ENCODE data around the gene BPIFB1.

Gene BPIFB1

GRCh38 chr20:33311011-33311410, 28.0 kb downstream of the BPIFB1 start:
- ChIA-PET CTCF (interaction anchor here (1.0 kb wide), 1 partner anchor 11 kb away, joined by 6 read pairs; no protein-coding TSS in a partner anchor), POLR2A (no interaction called here)
- H3K4me3 ChIP-seq (ENCODE audit: control insufficient read depth in 1 of 7, extremely low read depth in 1 of 7, insufficient read depth in 4 of 7, low read depth in 2 of 7, low read length in 6 of 7), result no peak overlapping the region
- H3K27ac ChIP-seq (ENCODE audit: insufficient read depth in 1 of 2, low read depth in 1 of 2, low read length in 2 of 2, poor library complexity in 1 of 2, severe bottlenecking in 2 of 2), result no peak overlapping the region
- no peaks in the 10 kb centered on the region for H3K27me3 ChIP-seq (replicated peaks in 2 of 5; ENCODE audit: control insufficient read depth in 4 of 5, insufficient read depth in 5 of 5, low read length in 4 of 5)
- no peaks in the 10 kb centered on the region for H3K36me3 ChIP-seq (ENCODE audit: control insufficient read depth in 4 of 4, insufficient read depth in 4 of 4, low read length in 3 of 4)
- 91% methylated on average over 7 of the region's 8 CpGs for WGBS (ENCODE audit: insufficient coverage)
- no peak for DNase-seq
- H3K9me3 ChIP-seq (ENCODE audit: control extremely low read depth in 1 of 5, control insufficient read depth in 4 of 5, insufficient read depth in 2 of 5, low read depth in 1 of 5, low read length in 4 of 5), result no peaks in the 10 kb centered on the region
- no peaks in the 10 kb centered on the region for H3K4me1 ChIP-seq (ENCODE audit: control extremely low read depth in 1 of 4, control insufficient read depth in 4 of 4, insufficient read depth in 4 of 4, low read length in 3 of 4)

DNA sequence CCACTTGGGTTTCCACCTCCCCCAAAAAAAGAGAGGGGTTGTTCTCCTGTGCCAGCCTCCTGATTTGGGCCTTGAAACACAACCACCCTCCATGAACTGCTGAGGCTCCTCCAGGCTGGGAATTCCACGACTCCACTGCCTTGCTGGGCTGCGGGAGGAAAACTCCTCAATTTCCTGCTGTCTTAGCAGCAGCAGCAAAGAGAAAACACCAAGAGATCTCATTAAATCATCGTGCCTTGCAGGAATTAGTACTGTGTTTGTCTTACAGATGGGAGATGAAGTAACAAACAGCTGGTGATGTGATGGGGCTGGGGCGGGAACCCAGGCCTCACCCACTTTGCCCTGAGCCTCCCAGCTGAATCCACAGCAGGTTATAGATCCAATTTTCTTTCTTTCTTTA, 29.0 kb downstream of the BPIFB1 start:
- 88% methylated on average over 3 of the region's 4 CpGs for WGBS (ENCODE audit: insufficient coverage)
- Histone ChIP-seq H3K9me3 (ENCODE audit: control extremely low read depth in 1 of 5, control insufficient read depth in 4 of 5, insufficient read depth in 2 of 5, low read depth in 1 of 5, low read length in 4 of 5) (no peaks in the 10 kb centered on the region), H3K27me3 (replicated peaks in 2 of 5; ENCODE audit: control insufficient read depth in 4 of 5, insufficient read depth in 5 of 5, low read length in 4 of 5) (no peaks in the 10 kb centered on the region), H3K4me1 (ENCODE audit: control extremely low read depth in 1 of 4, control insufficient read depth in 4 of 4, insufficient read depth in 4 of 4, low read length in 3 of 4) (no peaks in the 10 kb centered on the region), H3K27ac (ENCODE audit: insufficient read depth in 1 of 2, low read depth in 1 of 2, low read length in 2 of 2, poor library complexity in 1 of 2, severe bottlenecking in 2 of 2) (no peak overlapping the region), H3K4me3 (ENCODE audit: control insufficient read depth in 1 of 7, extremely low read depth in 1 of 7, insufficient read depth in 4 of 7, low read depth in 2 of 7, low read length in 6 of 7) (no peak overlapping the region), H3K36me3 (ENCODE audit: control insufficient read depth in 4 of 4, insufficient read depth in 4 of 4, low read length in 3 of 4) (no peaks in the 10 kb centered on the region)
- CTCF ChIA-PET, result no interaction called here
- DNase-seq, result no peak
- POLR2A ChIA-PET, result no interaction called here

GRCh38 chr20:33312583-33312982, 29.6 kb downstream of the BPIFB1 start:
- POLR2A ChIA-PET, result no interaction called here
- no peak for DNase-seq
- 93% methylated on average over 11 of the region's 11 CpGs for WGBS (ENCODE audit: insufficient coverage)
- H3K4me3 ChIP-seq (ENCODE audit: control insufficient read depth in 1 of 7, extremely low read depth in 1 of 7, insufficient read depth in 4 of 7, low read depth in 2 of 7, low read length in 6 of 7), result no peak overlapping the region
- H3K27ac ChIP-seq (ENCODE audit: insufficient read depth in 1 of 2, low read depth in 1 of 2, low read length in 2 of 2, poor library complexity in 1 of 2, severe bottlenecking in 2 of 2), result no peak overlapping the region
- no peaks in the 10 kb centered on the region for H3K36me3 ChIP-seq (ENCODE audit: control insufficient read depth in 4 of 4, insufficient read depth in 4 of 4, low read length in 3 of 4)
- CTCF ChIA-PET, result interaction anchor here (1.0 kb wide), 1 partner anchor 9 kb away, joined by 3 read pairs; no protein-coding TSS in a partner anchor
- H3K27me3 ChIP-seq (replicated peaks in 2 of 5; ENCODE audit: control insufficient read depth in 4 of 5, insufficient read depth in 5 of 5, low read length in 4 of 5), result peaks cover 0 to 5% (median 0%) of the 10 kb centered on the region in 5 experiments
- no peaks in the 10 kb centered on the region for H3K9me3 ChIP-seq (ENCODE audit: control extremely low read depth in 1 of 5, control insufficient read depth in 4 of 5, insufficient read depth in 2 of 5, low read depth in 1 of 5, low read length in 4 of 5)
- H3K4me1 ChIP-seq (ENCODE audit: control extremely low read depth in 1 of 4, control insufficient read depth in 4 of 4, insufficient read depth in 4 of 4, low read length in 3 of 4), result no peaks in the 10 kb centered on the region

DNA sequence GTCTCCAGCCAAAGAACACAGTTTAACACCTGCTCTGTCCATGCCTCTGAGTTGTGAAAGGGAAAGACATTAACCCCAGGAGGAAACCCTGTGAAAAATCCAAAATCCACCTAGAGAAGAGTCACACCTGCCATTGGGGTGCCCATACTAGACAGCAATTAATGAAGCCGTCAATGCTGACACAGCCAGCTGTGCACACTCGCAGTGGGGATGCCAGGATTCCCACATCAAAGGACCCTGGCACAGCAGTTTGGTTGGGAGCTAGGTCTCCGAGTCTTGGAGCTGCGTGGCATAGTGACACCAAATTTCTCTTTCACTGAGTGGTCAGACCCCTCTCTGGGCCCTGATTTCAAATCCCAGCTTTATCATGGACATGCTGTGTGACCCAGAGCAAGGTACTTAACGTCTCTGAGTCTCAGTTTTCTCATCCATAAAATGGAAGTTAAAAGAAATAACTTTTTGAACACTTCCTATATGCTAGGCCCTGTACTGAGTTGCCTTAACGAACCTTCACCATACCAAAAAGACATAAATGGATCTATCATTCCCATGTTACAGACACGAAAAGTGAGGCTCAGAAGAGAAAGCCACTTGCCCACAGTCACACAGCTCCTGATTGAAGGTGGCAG, 30.8 kb downstream of the BPIFB1 start:
- H3K4me3 ChIP-seq (ENCODE audit: control insufficient read depth in 1 of 7, extremely low read depth in 1 of 7, insufficient read depth in 4 of 7, low read depth in 2 of 7, low read length in 6 of 7), result no peak overlapping the region
- no peaks in the 10 kb centered on the region for H3K9me3 ChIP-seq (ENCODE audit: control extremely low read depth in 1 of 5, control insufficient read depth in 4 of 5, insufficient read depth in 2 of 5, low read depth in 1 of 5, low read length in 4 of 5)
- WGBS (ENCODE audit: insufficient coverage), result 88% methylated on average over 6 of the region's 7 CpGs
- POLR2A ChIA-PET, result no interaction called here
- H3K4me1 ChIP-seq (ENCODE audit: control extremely low read depth in 1 of 4, control insufficient read depth in 4 of 4, insufficient read depth in 4 of 4, low read length in 3 of 4), result no peaks in the 10 kb centered on the region
- no peaks in the 10 kb centered on the region for H3K36me3 ChIP-seq (ENCODE audit: control insufficient read depth in 4 of 4, insufficient read depth in 4 of 4, low read length in 3 of 4)
- CTCF ChIA-PET, result interaction anchor here (1.4 kb wide), 1 partner anchor 29 kb away, joined by 3 read pairs; no protein-coding TSS in a partner anchor
- H3K27ac ChIP-seq (ENCODE audit: insufficient read depth in 1 of 2, low read depth in 1 of 2, low read length in 2 of 2, poor library complexity in 1 of 2, severe bottlenecking in 2 of 2), result no peak overlapping the region
- peaks cover 0 to 9% (median 1%) of the 10 kb centered on the region in 5 experiments for H3K27me3 ChIP-seq (replicated peaks in 2 of 5; ENCODE audit: control insufficient read depth in 4 of 5, insufficient read depth in 5 of 5, low read length in 4 of 5)
- no peak for DNase-seq

DNA sequence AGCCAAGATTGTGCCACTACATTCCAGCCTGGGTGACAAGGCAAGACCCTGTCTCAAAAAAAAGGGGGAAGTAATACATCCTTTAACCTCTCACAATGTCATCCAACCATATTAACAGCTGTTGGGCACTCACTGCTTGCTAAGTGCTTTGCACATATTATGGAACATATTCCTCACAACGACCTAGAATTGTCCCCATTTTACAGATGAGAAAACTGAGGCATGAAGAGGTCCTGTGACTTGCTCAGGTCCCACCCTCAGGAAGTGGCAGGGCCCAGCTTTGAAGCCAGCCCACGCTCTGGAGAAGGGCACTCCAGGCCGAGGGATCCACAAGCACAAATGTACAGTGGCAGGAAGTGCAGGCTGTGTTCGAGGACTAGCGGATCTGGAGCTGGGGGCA, 33.3 kb downstream of the BPIFB1 start:
- WGBS (ENCODE audit: insufficient coverage), result 87% methylated on average over 4 of the region's 5 CpGs
- CTCF ChIA-PET, result no interaction called here
- DNase-seq, result no peak
- POLR2A ChIA-PET, result no interaction called here
- Histone ChIP-seq H3K27ac (ENCODE audit: insufficient read depth in 1 of 2, low read depth in 1 of 2, low read length in 2 of 2, poor library complexity in 1 of 2, severe bottlenecking in 2 of 2) (no peak overlapping the region), H3K4me1 (ENCODE audit: control extremely low read depth in 1 of 4, control insufficient read depth in 4 of 4, insufficient read depth in 4 of 4, low read length in 3 of 4) (no peaks in the 10 kb centered on the region), H3K9me3 (ENCODE audit: control extremely low read depth in 1 of 5, control insufficient read depth in 4 of 5, insufficient read depth in 2 of 5, low read depth in 1 of 5, low read length in 4 of 5) (no peaks in the 10 kb centered on the region), H3K27me3 (replicated peaks in 2 of 5; ENCODE audit: control insufficient read depth in 4 of 5, insufficient read depth in 5 of 5, low read length in 4 of 5) (peaks cover 0 to 15% (median 5%) of the 10 kb centered on the region in 5 experiments), H3K4me3 (ENCODE audit: control insufficient read depth in 1 of 7, extremely low read depth in 1 of 7, insufficient read depth in 4 of 7, low read depth in 2 of 7, low read length in 6 of 7) (no peak overlapping the region), H3K36me3 (ENCODE audit: control insufficient read depth in 4 of 4, insufficient read depth in 4 of 4, low read length in 3 of 4) (no peaks in the 10 kb centered on the region)

DNA sequence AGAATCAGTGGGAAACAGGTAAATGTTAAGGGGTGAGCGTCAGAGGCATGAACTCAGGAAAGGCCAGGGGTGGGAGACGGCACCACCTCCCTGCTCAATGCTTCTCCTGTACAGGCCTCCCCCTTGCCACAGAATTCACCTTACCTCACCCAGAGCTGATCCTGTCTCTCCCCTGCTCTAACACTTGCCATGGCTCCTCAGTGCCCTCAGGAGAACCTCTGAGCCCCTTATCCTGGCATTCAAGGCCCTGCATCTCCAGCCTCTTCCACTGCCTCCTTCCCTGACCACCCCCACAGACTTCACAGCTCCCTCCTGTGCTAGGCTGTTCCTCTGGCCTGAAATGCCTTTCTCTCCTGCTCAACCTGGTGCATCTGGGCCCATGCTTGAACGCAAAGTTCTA, 33.9 kb downstream of the BPIFB1 start:
- no peaks in the 10 kb centered on the region for H3K36me3 ChIP-seq (ENCODE audit: control insufficient read depth in 4 of 4, insufficient read depth in 4 of 4, low read length in 3 of 4)
- peaks cover 0 to 15% (median 5%) of the 10 kb centered on the region in 5 experiments for H3K27me3 ChIP-seq (replicated peaks in 2 of 5; ENCODE audit: control insufficient read depth in 4 of 5, insufficient read depth in 5 of 5, low read length in 4 of 5)
- ChIA-PET POLR2A (no interaction called here), CTCF (no interaction called here)
- no peak overlapping the region for H3K27ac ChIP-seq (ENCODE audit: insufficient read depth in 1 of 2, low read depth in 1 of 2, low read length in 2 of 2, poor library complexity in 1 of 2, severe bottlenecking in 2 of 2)
- no peak overlapping the region for H3K4me3 ChIP-seq (ENCODE audit: control insufficient read depth in 1 of 7, extremely low read depth in 1 of 7, insufficient read depth in 4 of 7, low read depth in 2 of 7, low read length in 6 of 7)
- no peaks in the 10 kb centered on the region for H3K9me3 ChIP-seq (ENCODE audit: control extremely low read depth in 1 of 5, control insufficient read depth in 4 of 5, insufficient read depth in 2 of 5, low read depth in 1 of 5, low read length in 4 of 5)
- no peaks in the 10 kb centered on the region for H3K4me1 ChIP-seq (ENCODE audit: control extremely low read depth in 1 of 4, control insufficient read depth in 4 of 4, insufficient read depth in 4 of 4, low read length in 3 of 4)
- 93% methylated on average over 3 of the region's 3 CpGs for WGBS (ENCODE audit: insufficient coverage)
- DNase-seq, result no peak

- no peak for DNase-seq
- H3K4me3 ChIP-seq (ENCODE audit: control insufficient read depth in 1 of 7, extremely low read depth in 1 of 7, insufficient read depth in 4 of 7, low read depth in 2 of 7, low read length in 6 of 7), result no peak overlapping the region
- H3K9me3 ChIP-seq (ENCODE audit: control extremely low read depth in 1 of 5, control insufficient read depth in 4 of 5, insufficient read depth in 2 of 5, low read depth in 1 of 5, low read length in 4 of 5), result no peaks in the 10 kb centered on the region
- WGBS (ENCODE audit: insufficient coverage), result 95% methylated on average over 14 of the region's 14 CpGs
- ChIA-PET CTCF (no interaction called here), POLR2A (no interaction called here)
- no peak overlapping the region for H3K27ac ChIP-seq (ENCODE audit: insufficient read depth in 1 of 2, low read depth in 1 of 2, low read length in 2 of 2, poor library complexity in 1 of 2, severe bottlenecking in 2 of 2)
- H3K36me3 ChIP-seq (ENCODE audit: control insufficient read depth in 4 of 4, insufficient read depth in 4 of 4, low read length in 3 of 4), result no peaks in the 10 kb centered on the region
- H3K4me1 ChIP-seq (ENCODE audit: control extremely low read depth in 1 of 4, control insufficient read depth in 4 of 4, insufficient read depth in 4 of 4, low read length in 3 of 4), result no peaks in the 10 kb centered on the region
- peaks cover 0 to 15% (median 5%) of the 10 kb centered on the region in 5 experiments for H3K27me3 ChIP-seq (replicated peaks in 2 of 5; ENCODE audit: control insufficient read depth in 4 of 5, insufficient read depth in 5 of 5, low read length in 4 of 5)
These were observed 34.5 kb downstream of the BPIFB1 start for GRCh38 chr20:33317424-33318095.

All from common myeloid progenitor, CD34-positive (primary cell).